GM18526 (cell line): ENCODE measurements around the gene ARNT2.

Experiments used
- POLR2A ChIP-seq: IDR thresholded peaks from 3 replicates; pipeline ENCODE4 v1.6.1; 2011; ENCODE audit not compliant: insufficient read length; ENCODE audit errors: extremely low read depth

The ARNT2 gene

DNA sequence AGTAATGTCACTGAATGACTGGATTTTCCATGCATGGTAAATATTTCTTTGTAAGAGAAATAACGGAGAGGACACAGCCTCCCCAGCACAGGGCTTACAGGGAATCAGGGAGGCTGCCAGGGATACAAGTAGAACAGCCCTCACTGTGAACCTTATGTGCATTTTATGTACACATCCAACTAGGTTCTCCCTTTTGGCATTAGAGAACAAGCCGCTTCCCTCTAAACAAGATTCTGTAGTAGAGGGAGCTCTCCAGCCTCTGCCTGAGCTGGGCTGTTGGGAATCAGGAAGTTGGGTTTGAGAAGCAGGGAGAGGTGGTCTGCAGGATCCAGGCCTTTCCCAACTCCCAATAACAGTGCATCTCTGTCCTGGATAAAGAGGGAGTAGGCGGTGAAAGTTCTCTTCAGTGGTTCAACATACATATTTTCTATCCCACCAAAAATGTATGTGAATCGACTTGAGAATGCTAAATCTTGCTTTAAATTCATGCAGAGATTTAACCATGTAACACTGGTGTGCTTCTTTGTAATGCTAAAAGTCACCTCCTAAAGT lies 83.7 kb downstream of the ARNT2 start:
- TF ChIP-seq POLR2A: no peak

DNA sequence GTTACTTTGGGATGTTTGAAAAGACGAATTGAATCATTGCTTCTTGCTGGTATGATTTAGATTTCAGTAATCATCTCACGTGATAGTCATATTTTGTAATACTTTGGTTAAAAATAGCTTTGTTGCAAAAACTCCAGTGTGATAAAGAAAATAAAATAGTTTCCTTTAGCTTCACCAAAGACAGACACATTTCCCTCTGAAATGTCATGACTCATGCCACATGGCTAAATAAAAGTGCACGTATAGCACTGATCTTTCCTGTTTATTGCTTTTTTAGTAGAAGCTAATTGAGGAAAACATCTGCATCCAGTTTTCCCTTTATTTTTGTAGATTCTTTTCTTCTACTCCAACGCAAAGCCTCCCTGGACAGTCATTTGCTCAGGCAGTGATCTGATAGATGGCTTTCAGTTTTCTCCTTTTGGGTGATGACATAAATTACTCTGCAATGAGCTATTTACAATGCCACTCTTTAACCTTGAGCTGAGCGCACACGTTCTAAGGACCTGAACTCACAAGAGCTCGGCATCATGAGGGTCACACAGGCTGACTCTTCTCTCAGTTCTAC lies 84.9 kb downstream of the ARNT2 start:
- TF ChIP-seq POLR2A: no peak

DNA sequence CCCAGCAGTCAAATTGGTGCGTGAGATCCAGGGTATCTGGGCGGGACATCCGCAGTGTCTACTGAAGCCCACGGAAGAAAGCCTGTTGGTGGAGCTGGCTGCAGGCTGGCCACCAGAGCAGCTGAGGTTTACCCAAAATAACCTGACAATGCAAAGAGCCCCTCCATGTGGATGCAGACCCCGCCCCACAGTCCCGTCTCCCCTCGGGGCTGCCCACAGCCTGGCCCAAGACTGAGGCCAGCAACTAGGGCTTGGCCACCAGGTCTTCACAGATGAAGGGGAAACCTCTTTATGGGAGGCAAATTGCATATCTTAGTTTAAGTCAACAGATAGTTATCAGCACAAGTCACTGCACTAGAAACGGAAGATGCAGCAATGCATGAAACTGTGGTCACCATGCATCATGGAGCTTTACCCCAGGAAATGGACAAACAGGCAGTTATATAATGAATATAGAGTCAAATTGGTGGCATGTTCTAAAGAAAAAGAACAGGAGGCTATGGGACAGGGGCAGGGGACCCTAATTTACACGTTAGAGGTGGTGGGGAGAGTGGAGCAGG lies 86.3 kb downstream of the ARNT2 start:
- TF ChIP-seq POLR2A: no peak

DNA sequence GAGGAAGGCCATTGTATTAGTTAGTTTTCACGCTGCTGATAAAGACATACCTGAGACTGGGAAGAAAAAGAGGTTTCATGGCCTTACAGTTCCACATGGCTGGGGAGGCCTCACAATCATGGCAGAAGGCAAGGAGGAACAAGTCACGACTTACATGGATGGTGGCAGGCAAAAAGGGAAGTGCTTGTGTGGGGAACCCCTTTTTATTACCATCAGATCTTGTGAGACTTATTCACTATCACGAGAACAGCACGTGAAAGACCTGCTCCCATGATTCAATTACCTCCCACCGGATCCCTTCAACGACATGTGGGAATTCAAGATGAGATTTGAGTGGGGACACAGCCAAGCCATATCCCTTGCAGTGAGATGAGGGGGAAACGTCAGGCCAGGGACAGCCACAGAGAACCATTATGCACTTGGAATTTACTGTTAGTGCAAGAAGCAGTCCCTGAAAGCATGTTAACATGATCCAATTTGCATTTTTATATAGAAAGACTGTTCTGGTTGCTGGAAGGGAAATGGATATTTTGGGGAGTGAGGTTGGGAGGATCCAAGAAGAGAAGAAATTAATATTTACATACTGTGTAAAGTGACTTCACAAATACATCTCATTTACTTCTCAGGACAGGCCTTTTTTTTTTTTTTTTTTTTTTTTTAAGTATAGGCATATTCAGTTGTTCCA lies 87.1 kb downstream of the ARNT2 start:
- no peak for TF ChIP-seq POLR2A

DNA sequence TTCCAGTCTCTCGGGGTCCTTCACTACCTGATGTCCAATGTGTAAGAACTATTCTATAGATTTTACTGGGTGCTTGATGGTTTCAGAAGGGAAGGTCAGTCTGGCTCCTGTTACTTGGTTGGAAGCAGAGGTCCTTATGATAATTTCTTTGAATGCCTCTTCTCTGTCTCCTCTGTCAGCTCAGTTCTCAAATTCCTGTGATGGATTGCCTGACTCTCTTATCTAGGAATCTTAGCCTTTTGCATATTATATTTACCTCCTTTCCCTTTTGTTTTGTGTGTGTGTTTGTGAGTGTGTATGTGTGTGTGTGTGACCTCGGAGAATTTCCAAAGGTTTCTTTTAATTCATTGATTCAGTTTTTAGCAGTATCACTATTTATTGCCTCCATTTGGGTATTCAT lies 88.2 kb downstream of the ARNT2 start:
- no peak for TF ChIP-seq POLR2A

DNA sequence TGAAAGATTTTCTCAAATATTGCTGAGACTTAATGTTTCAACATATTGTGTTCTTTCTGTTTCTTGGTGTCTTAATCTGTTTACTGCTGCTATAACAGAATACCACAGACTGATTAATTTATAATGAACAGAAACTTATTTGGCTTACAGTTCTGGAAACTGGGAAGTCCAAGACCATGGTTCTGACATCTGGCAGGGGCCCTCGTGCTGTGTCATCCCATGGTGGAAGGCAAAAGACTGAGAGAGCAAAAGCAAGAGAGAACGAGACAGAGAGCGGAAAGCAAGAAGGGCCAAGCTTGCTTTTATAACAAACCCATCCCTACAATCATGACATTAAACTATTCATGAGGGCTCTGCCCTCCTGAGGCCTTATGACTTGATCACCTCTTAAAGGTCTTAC lies 88.7 kb downstream of the ARNT2 start:
- no peak for TF ChIP-seq POLR2A

DNA sequence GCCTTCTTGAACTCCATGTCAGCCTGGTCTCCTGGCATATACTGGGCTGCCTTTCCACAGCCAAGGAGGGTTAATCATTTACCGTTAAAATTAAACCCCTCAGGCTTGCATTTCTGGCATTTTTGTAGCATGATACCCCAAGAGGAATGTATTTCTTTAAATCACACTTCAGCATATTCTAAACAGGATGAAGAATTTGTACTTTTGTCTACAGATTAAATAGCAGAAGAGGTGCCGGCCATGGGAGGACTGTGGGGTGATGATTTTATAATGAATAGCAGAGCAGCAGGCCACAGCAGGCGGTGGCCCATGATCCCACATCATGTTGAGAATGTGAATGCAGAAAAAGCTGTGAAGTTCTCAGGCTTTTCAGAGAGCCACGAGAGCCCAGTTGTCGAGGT lies 90.2 kb downstream of the ARNT2 start:
- TF ChIP-seq POLR2A: no peak

DNA sequence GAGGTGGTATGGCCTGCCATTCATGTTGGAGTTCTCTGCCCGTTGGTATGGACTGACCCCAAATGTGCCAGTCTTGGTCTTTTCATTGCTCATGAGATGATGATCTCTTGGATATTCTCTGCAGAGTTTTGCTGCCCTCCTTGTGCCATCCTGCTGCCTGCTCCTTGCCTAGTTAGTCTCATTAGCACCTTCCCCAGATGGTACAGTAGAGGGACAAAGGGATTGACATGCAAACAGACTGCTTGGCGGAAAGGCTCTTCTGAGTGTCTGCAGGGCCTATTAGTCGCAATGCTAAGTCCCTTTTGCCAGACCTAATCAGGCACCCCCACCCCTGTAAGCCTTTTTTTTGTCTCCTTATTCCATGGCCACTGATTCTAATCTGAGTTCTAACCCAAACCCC lies 90.6 kb downstream of the ARNT2 start:
- TF ChIP-seq POLR2A: no peak

DNA sequence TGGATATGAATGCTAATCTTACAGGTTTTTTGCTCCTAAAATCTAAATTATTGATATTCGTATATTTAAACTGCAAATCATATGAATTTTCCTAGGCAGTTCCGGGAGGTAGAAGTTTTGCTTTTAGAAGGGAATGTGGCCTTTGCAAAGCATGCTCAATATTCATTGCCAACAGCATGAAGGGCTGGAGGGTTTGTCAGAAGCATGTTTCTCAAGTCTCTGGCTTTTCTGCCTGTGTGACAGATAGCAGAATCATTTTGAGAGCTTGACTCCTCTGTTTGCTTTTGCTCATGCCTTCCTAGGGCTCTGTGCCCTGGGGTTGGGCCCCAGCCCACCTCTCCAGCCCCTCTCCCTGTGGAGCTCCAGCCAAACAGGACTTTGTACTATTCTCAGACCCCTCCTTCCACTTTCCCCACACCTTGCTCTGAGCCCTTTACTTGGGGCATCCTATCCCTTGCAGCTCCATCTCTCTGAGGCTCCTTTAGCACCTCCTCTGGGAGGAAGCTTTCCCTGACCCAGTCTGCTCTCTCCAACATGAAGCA lies 91.3 kb downstream of the ARNT2 start:
- no peak for TF ChIP-seq POLR2A

DNA sequence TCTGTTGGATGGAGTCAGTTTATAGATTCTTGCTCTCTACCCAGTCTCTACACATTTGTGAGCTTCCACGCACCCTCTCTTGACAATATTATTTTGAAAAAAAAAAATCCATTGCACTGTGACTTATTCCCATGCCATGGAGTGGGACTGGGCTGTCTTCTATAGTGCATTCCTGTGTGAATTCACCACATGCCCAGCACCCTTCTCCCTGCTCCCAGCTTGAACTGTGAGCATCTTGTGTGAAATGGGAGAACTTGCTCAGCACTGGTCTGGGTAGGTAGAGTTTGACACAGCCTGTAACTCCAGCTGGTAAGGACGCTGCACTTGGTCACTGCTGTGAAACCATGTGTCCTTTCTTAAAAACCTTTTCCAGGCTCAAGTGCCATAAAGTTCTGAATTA lies 91.9 kb downstream of the ARNT2 start:
- TF ChIP-seq POLR2A: no peak

DNA sequence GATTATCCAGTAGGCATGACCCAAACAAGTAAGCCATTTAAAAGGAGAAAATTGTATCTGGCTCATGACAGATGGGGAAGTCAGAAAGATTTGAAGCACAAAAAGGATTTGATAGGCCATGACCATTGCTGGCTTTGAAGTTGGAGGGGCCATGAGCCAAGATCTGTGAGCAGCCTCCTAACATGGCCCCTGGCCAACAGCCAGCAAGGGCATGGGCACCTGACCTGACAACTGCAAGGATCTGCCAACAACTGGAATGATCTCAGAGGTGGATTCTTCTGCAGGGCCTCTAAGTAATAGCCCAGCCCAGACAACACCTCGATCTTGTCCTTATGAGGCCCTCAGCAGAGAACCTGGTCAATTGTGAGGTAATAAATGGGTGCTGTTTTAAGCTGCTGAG lies 93.0 kb downstream of the ARNT2 start:
- no peak for TF ChIP-seq POLR2A

DNA sequence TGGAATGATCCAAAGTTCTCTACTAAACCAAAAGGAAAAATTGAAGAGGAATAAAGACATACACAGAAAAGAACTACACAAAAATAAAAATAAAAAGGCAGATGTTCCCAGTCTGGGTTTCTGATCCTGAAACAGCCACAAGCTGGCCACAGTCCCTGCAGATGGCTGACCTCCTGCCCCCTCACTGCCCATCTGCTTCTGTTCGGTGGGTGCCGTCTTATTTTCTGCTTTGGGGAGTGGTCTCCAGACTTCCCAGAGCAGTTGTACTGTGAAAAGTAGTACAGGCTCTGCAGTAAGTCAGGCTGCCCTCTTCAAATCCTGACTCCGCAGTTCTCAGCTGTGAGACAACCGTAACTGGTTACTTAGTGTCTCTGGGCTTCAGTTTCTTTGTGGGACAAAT lies 94.5 kb downstream of the ARNT2 start:
- no peak for TF ChIP-seq POLR2A

DNA sequence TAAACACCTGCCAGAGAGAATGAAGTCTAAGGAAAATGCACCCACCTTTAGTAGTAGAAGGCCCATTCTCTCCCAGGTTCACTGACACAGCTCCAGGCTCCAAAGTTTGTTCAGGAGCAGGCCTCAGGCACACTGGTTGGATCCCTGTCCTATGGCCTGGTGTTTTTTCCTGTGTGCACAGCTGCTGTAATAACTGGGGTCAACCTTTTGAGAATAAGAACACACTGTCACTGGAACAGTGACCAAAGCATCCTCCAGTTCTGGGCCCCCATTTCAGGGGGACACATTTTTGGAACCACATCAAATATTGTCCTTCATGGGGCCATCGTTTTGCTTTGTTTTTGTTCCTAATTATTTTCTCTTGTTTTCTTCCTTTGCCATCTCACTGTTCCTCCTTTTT lies 95.8 kb downstream of the ARNT2 start:
- no peak for TF ChIP-seq POLR2A

DNA sequence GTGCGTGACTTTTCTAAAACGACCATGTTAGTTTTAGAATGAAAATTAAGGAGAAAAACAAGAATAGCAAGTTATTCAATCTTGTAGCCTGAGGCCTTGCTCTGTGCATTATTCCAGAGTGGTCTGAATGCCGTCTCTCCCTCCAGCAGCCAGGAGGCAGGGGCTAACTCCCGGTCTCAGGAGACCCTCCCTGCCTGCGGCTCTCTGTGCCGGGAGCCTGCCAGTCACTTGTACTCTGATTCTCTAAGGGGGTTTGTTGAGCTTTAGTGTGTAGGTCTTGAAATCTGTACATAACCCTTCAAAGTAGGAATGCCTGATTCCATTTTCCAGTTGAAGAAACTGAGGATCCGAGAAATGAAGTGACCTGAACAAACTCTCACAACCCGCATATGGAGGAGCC lies 97.3 kb downstream of the ARNT2 start:
- no peak for TF ChIP-seq POLR2A

DNA sequence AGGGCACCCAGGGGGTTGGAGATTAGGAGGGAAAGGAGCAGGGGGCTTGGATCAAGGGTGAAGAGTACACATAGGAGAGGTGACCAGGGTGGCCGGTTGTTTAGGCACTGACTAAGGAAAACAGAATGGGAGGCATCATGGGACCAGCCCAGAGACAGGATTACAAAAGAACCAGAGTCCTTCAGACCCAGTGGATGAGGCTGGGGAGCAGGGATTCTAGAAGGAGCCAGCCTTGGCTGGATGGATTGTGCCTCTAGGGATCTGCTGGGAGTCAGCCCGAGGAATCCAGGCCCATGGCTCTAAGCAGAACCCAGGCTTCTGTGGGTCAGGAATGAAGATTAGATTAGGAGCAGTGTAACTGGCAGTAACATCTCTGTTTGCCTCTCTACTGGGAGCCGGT lies 98.6 kb downstream of the ARNT2 start:
- TF ChIP-seq POLR2A: no peak

DNA sequence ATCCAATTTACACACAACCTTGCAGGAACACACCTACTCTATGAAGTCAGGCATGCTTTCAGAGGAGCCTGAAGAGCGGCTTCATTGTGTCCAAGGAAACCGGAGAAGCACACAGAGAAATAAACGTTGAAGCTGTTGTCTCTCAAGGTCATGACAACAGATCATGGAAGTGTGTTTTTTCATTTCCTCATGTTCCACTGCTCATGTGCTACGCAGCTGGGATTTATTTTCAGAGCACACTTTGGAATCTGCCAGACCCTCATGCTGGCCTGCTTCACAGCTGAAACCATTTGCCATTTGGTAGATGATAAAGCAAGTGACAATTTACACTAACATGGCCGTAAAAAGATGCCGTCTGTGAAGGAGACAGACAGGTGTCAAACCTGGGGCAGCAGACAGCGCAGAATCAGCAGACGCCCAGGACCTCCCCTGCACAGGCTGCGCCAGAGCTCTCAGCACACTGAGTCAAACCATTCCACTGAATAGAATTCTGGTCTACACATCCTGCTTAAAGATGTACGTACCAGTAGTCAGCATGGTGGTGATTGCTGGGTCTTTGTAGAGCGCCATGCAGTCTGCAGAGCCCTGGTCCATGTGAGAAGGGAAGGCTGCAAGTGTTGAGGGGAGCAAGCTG lies 99.3 kb downstream of the ARNT2 start:
- no peak for TF ChIP-seq POLR2A
